NCI-H1694 treated with DMSO at 0.1 percent for 48 hours (cell line): ENCODE data around the gene ALDH3B1.

Source experiments
- DNase-seq: peaks from one replicate; lab custom pipeline; 2025; lab: John Stamatoyannopoulos, UW

ALDH3B1 gene

GRCh38 chr11:68071281-68072048, 61.3 kb downstream of the ALDH3B1 start:
- no peak for DNase-seq

- no peak for DNase-seq
These were observed 64.6 kb downstream of the ALDH3B1 start for GRCh38 chr11:68074584-68075352.

- DNase-seq: no peak
These were observed 66.4 kb downstream of the ALDH3B1 start for GRCh38 chr11:68076371-68077042.

GRCh38 chr11:68077617-68078582, 67.8 kb downstream of the ALDH3B1 start:
- no peak for DNase-seq
